SK-N-SH treated with all-trans-retinoic acid at 6 μM for 48 hours (cell line): ENCODE measurements around the gene KCNMA1.

Experiments used
- ATAC-seq: fragments of 200-7000 bp; cut with Tn5 transposase; 3 replicates; pipeline ENCODE4 v1.9.1; 2020; ENCODE audit warnings: mild to moderate bottlenecking, moderate library complexity
- ARNTL ChIP-seq: fragments of 450-650 bp; formaldehyde crosslinking; IDR thresholded peaks from 2 replicates; pipeline ENCODE4 v1.5.0; 2020; ENCODE audit warnings: low read depth, mild to moderate bottlenecking, moderate library complexity, borderline replicate concordance
- BACH2 ChIP-seq: fragments of 250-450 bp; sonication (Bioruptor Pico); IDR thresholded peaks from 2 replicates; pipeline ENCODE4 v1.9.0; 2021; ENCODE audit warnings: mild to moderate bottlenecking, borderline replicate concordance
- CREB5 ChIP-seq: fragments of 250-450 bp; sonication (Bioruptor Pico); IDR thresholded peaks from 2 replicates; pipeline ENCODE4 v1.5.1; 2020; ENCODE audit warnings: low read depth, mild to moderate bottlenecking, moderate library complexity
- CSDC2 ChIP-seq: fragments of 250-450 bp; sonication (Bioruptor Pico); IDR thresholded peaks from 2 replicates; pipeline ENCODE4 v1.5.0; 2020; ENCODE audit warnings: mild to moderate bottlenecking, moderate library complexity
- CSRNP3 ChIP-seq: fragments of 250-450 bp; sonication (Bioruptor Pico); IDR thresholded peaks from 2 replicates; pipeline ENCODE4 v1.5.1; 2021; ENCODE audit warnings: mild to moderate bottlenecking, moderate library complexity
- ESRRG ChIP-seq: fragments of 250-450 bp; sonication (Bioruptor Pico); IDR thresholded peaks from 2 replicates; pipeline ENCODE4 v1.6.1; 2021; ENCODE audit warnings: mild to moderate bottlenecking
- GLIS3 ChIP-seq: fragments of 250-450 bp; sonication (Bioruptor Pico); IDR thresholded peaks from 2 replicates; pipeline ENCODE4 v1.5.0; 2020; ENCODE audit warnings: mild to moderate bottlenecking, moderate library complexity
- ISL1 ChIP-seq: fragments of 250-450 bp; sonication (Bioruptor Pico); IDR thresholded peaks from 2 replicates; pipeline ENCODE4 v2.1.2; 2022; ENCODE audit warnings: mild to moderate bottlenecking, moderate library complexity
- OSR1 ChIP-seq: fragments of 250-450 bp; sonication (Bioruptor Pico); IDR thresholded peaks from 2 replicates; pipeline ENCODE4 v1.8.0; 2022; ENCODE audit warnings: moderate library complexity, mild to moderate bottlenecking, inconsistent platforms
- PATZ1 ChIP-seq: fragments of 250-450 bp; sonication (Bioruptor Pico); IDR thresholded peaks from 2 replicates; pipeline ENCODE4 v1.8.0; 2020; ENCODE audit warnings: mild to moderate bottlenecking, moderate library complexity, borderline replicate concordance
- PPARA ChIP-seq: fragments of 250-450 bp; sonication (Bioruptor Pico); IDR thresholded peaks from 2 replicates; pipeline ENCODE4 v1.5.0; 2020; ENCODE audit warnings: mild to moderate bottlenecking, borderline replicate concordance
- SNAI2 ChIP-seq: fragments of 250-450 bp; sonication (Bioruptor Pico); IDR thresholded peaks from 2 replicates; pipeline ENCODE4 v1.5.0; 2020; ENCODE audit warnings: mild to moderate bottlenecking, moderate library complexity
- TCF4 ChIP-seq: fragments of 250-450 bp; sonication (Bioruptor Pico); IDR thresholded peaks from 2 replicates; pipeline ENCODE4 v1.8.0; 2021; ENCODE audit warnings: mild to moderate bottlenecking, moderate library complexity, borderline replicate concordance
- TOX ChIP-seq: fragments of 250-450 bp; sonication (Bioruptor Pico); IDR thresholded peaks from 2 replicates; pipeline ENCODE4 v1.8.0; 2021; ENCODE audit warnings: mild to moderate bottlenecking, moderate library complexity, borderline replicate concordance
- TSHZ2 ChIP-seq: fragments of 250-450 bp; sonication (Bioruptor Pico); IDR thresholded peaks from 2 replicates; pipeline ENCODE4 v1.5.0; 2020; ENCODE audit warnings: mild to moderate bottlenecking, moderate library complexity
- ZC3H10 ChIP-seq: fragments of 250-450 bp; sonication (Bioruptor Pico); IDR thresholded peaks from 2 replicates; pipeline ENCODE4 v1.5.1; 2021; ENCODE audit warnings: mild to moderate bottlenecking, moderate library complexity
- ZFP3 ChIP-seq: fragments of 250-450 bp; sonication (Bioruptor Pico); IDR thresholded peaks from 2 replicates; pipeline ENCODE4 v1.5.0; 2020; ENCODE audit warnings: mild to moderate bottlenecking, moderate library complexity
- ZNF565 ChIP-seq: fragments of 450-650 bp; formaldehyde crosslinking; conservative IDR thresholded peaks from 2 replicates; pipeline ENCODE4 v1.5.0; 2020; ENCODE audit warnings: low read depth, mild to moderate bottlenecking, moderate library complexity

The KCNMA1 gene

GRCh38 chr10:77116904-77117303 lies 520.7 kb downstream of the KCNMA1 start:
- no peak for TF ChIP-seq ESRRG (CRISPR knock-in tag)
- no peak for TF ChIP-seq OSR1
- TF ChIP-seq ZFP3, result no peak
- no peak for TF ChIP-seq CSDC2 (CRISPR knock-in tag)
- TF ChIP-seq CSRNP3 (CRISPR knock-in tag), result no peak
- TF ChIP-seq ZNF565 (CRISPR knock-in tag), result no peak
- ATAC-seq, result no peak

- ATAC-seq, result no peak
- no peak for TF ChIP-seq ZC3H10 (CRISPR knock-in tag)
- no peak for TF ChIP-seq CREB5 (CRISPR knock-in tag)
- TF ChIP-seq BACH2, result no peak
- no peak for TF ChIP-seq ISL1 (CRISPR knock-in tag)
- no peak for TF ChIP-seq PPARA (CRISPR knock-in tag)
- TF ChIP-seq ESRRG (CRISPR knock-in tag), result no peak
- TF ChIP-seq CSDC2 (CRISPR knock-in tag), result no peak
- TF ChIP-seq, all 23 proteins: peak for 0
These were observed 523.3 kb downstream of the KCNMA1 start for GRCh38 chr10:77114181-77114821.

GRCh38 chr10:77111611-77112550 lies 525.7 kb downstream of the KCNMA1 start:
- TF ChIP-seq ISL1 (CRISPR knock-in tag) (peak; percentile 52), CSDC2 (CRISPR knock-in tag) (peak; percentile 91; the same call in 1 of the 2 replicates), ZFP3 (no peak), SNAI2 (CRISPR knock-in tag) (no peak), PATZ1 (CRISPR knock-in tag) (no peak; the same call in 1 of the 2 replicates), ARNTL (CRISPR knock-in tag) (no peak), OSR1 (peak; percentile 86; the same call in 1 of the 2 replicates), TOX (CRISPR knock-in tag) (peak; percentile 79; the same call in 1 of the 2 replicates), ZC3H10 (CRISPR knock-in tag) (0 out of 2 replicates have a peak, but pooled peaks have one; percentile 44), PPARA (CRISPR knock-in tag) (no peak)
- ATAC-seq, result peak; percentile 68

GRCh38 chr10:77110757-77111156 lies 526.9 kb downstream of the KCNMA1 start:
- no peak for ATAC-seq
- no peak for TF ChIP-seq TSHZ2 (CRISPR knock-in tag)
- TF ChIP-seq ESRRG (CRISPR knock-in tag), result no peak
- TF ChIP-seq CREB5 (CRISPR knock-in tag), result no peak
- no peak for TF ChIP-seq GLIS3 (CRISPR knock-in tag)
- TF ChIP-seq TCF4 (CRISPR knock-in tag), result no peak
- TF ChIP-seq CSRNP3 (CRISPR knock-in tag), result no peak
- TF ChIP-seq SNAI2 (CRISPR knock-in tag), result no peak
